Caco-2 (cell line): ENCODE results near the gene TTYH3. TPM values are rescaled to one million over a fixed set of nuclear protein-coding genes. Genes with fewer than 3 reads are reported as not detected.

ENCODE experiments used
- BruUV-seq: library from RNA; stranded (reverse); fragments of 400-500 nt; replicated peaks from 2 replicates; lab custom pipeline; 2021; lab: Mats Ljungman, UMichigan
- CTCF ChIA-PET: fragments of 300-600 bp; sonication (Branson Sonifier 250); formaldehyde crosslinking; loops from one replicate; lab custom pipeline; 2022; ENCODE audit warnings: antibody characterized with exemption; lab: Charles Lee
- POLR2A ChIA-PET: fragments of 300-600 bp; sonication (Branson Sonifier 250); formaldehyde crosslinking; loops from one replicate; lab custom pipeline; 2022; ENCODE audit warnings: antibody characterized with exemption; lab: Charles Lee
- DNase-seq, 2 experiments: peaks; one replicate each; pipeline versions ENCODE4 v3.0.0 to v3.0.0-alpha.2; 2020 to 2022
- H3K27me3 ChIP-seq: replicated peaks from 2 replicates; pipeline ENCODE4 v1.6.0; 2011; ENCODE audit warnings: low read length; ENCODE audit not compliant: control insufficient read depth, insufficient read depth
- H3K36me3 ChIP-seq: 2 replicates; pipeline ENCODE4 v1.5.1; 2011; ENCODE audit warnings: low read length; ENCODE audit not compliant: control insufficient read depth, insufficient read depth
- H3K4me1 ChIP-seq: fragments of 250-450 bp; sonication (Bioruptor Pico); 2 replicates; pipeline ENCODE4 v1.5.1; 2020; ENCODE audit warnings: mild to moderate bottlenecking
- H3K4me3 ChIP-seq: 2 replicates; pipeline ENCODE4 v1.5.1; 2011; ENCODE audit warnings: low read depth, mild to moderate bottlenecking, control low read depth, low read length
- H3K9me3 ChIP-seq: fragments of 250-450 bp; sonication (Bioruptor Pico); 2 replicates; pipeline ENCODE4 v1.5.1; 2020; ENCODE audit warnings: mild to moderate bottlenecking, moderate library complexity
- H3K27ac Mint-ChIP-seq: one replicate; pipeline ENCODE4 v1.8.0; 2022; ENCODE audit warnings: mixed read lengths; ENCODE audit not compliant: unreplicated experiment
- H3K27me3 Mint-ChIP-seq: one replicate; pipeline ENCODE4 v1.8.0; 2022; ENCODE audit warnings: mixed read lengths; ENCODE audit not compliant: insufficient read depth, unreplicated experiment
- H3K36me3 Mint-ChIP-seq: one replicate; pipeline ENCODE4 v1.8.0; 2022; ENCODE audit warnings: mild to moderate bottlenecking, mixed read lengths; ENCODE audit not compliant: insufficient read depth, unreplicated experiment
- H3K4me1 Mint-ChIP-seq: one replicate; pipeline ENCODE4 v1.8.0; 2022; ENCODE audit warnings: low read depth, mixed read lengths; ENCODE audit not compliant: unreplicated experiment
- H3K4me3 Mint-ChIP-seq: one replicate; pipeline ENCODE4 v1.8.0; 2022; ENCODE audit warnings: mild to moderate bottlenecking, moderate library complexity, mixed read lengths; ENCODE audit not compliant: unreplicated experiment
- H3K9me3 Mint-ChIP-seq: one replicate; pipeline ENCODE4 v1.8.0; 2022; ENCODE audit warnings: mixed read lengths; ENCODE audit not compliant: unreplicated experiment
- intact Hi-C: fragments of 100-400 bp; cut with micrococcal nuclease; formaldehyde crosslinking; loops from one replicate; pipeline ENCODE4 v1.10.0; 2022; ENCODE audit not compliant: unreplicated experiment
- total RNA-seq: library from RNA; stranded (reverse); gene quantifications from 2 replicates; pipeline ENCODE4 v1.2.3, GENCODE V29; 2022
- TF ChIP-seq, protein P1 (sequence below), 2 experiments: fragments of 200-600 bp in 1 of 2; IDR thresholded peaks; 1 replicate in 1 of 2; 2 replicates in 1 of 2; pipeline versions ENCODE4 v1.5.1 to v1.8.0; 2011 to 2022; ENCODE audit warnings: antibody characterized with exemption in 1 of 2, control low read depth in 1 of 2, inconsistent platforms in 1 of 2, low read depth in 1 of 2, low read length in 1 of 2, mild to moderate bottlenecking in 1 of 2, moderate library complexity in 1 of 2; ENCODE audit not compliant: insufficient read depth in 1 of 2, severe bottlenecking in 1 of 2, unreplicated experiment in 1 of 2

TTYH3 gene
- total RNA-seq, 1 experiment from 2014 or later = 57.3 TPM

- ChIA-PET CTCF (no interaction called here), POLR2A (no interaction called here)
- Histone ChIP-seq H3K9me3 (no peaks in the 10 kb centered on the region), H3K4me3 (no peak overlapping the region), H3K4me1 (peaks cover 14% of the 10 kb centered on the region), H3K36me3 (no peaks in the 10 kb centered on the region), H3K27me3 (no peaks in the 10 kb centered on the region)
- H3K4me1 Mint-ChIP-seq = peaks cover 18% of the 10 kb centered on the region
- no peaks in the 10 kb centered on the region for H3K36me3 Mint-ChIP-seq
- no peaks in the 10 kb centered on the region for H3K9me3 Mint-ChIP-seq
- TF ChIP-seq, protein P1, sequence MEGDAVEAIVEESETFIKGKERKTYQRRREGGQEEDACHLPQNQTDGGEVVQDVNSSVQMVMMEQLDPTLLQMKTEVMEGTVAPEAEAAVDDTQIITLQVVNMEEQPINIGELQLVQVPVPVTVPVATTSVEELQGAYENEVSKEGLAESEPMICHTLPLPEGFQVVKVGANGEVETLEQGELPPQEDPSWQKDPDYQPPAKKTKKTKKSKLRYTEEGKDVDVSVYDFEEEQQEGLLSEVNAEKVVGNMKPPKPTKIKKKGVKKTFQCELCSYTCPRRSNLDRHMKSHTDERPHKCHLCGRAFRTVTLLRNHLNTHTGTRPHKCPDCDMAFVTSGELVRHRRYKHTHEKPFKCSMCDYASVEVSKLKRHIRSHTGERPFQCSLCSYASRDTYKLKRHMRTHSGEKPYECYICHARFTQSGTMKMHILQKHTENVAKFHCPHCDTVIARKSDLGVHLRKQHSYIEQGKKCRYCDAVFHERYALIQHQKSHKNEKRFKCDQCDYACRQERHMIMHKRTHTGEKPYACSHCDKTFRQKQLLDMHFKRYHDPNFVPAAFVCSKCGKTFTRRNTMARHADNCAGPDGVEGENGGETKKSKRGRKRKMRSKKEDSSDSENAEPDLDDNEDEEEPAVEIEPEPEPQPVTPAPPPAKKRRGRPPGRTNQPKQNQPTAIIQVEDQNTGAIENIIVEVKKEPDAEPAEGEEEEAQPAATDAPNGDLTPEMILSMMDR (IDR thresholded peaks at IDR 0.05; ENCODE audit: insufficient read depth in 1 of 2, low read depth in 1 of 2, low read length in 1 of 2, severe bottlenecking in 1 of 2, unreplicated experiment in 1 of 2) = no peak
- intact Hi-C loops = no loop called here
- DNase-seq = no peak
- H3K4me3 Mint-ChIP-seq = no peak overlapping the region
- no peaks in the 10 kb centered on the region for H3K27me3 Mint-ChIP-seq
- BruUV-seq = no TSS peak
- no peak overlapping the region for H3K27ac Mint-ChIP-seq
These were observed 14.4 kb upstream of the TTYH3 start for GRCh38 chr7:2617325-2617905.

GRCh38 chr7:2619116-2619515, 12.7 kb upstream of the TTYH3 start:
- CTCF ChIA-PET = interaction anchor here (1.4 kb wide), 1 partner anchor 10 kb away, joined by 5 read pairs; no protein-coding TSS in a partner anchor
- TF ChIP-seq, protein P1 (IDR thresholded peaks at IDR 0.05; ENCODE audit: insufficient read depth in 1 of 2, low read depth in 1 of 2, low read length in 1 of 2, severe bottlenecking in 1 of 2, unreplicated experiment in 1 of 2) = no peak
- BruUV-seq = no TSS peak

GRCh38 chr7:2621061-2621828, 10.5 kb upstream of the TTYH3 start:
- H3K4me1 ChIP-seq = peaks cover 36% of the 10 kb centered on the region
- TF ChIP-seq, protein P1 (IDR thresholded peaks at IDR 0.05; ENCODE audit: insufficient read depth in 1 of 2, low read depth in 1 of 2, low read length in 1 of 2, severe bottlenecking in 1 of 2, unreplicated experiment in 1 of 2) = no peak
- Mint-ChIP-seq H3K27ac (peak overlapping the region; percentile 69), H3K4me1 (peaks cover 13% of the 10 kb centered on the region), H3K36me3 (no peaks in the 10 kb centered on the region), H3K27me3 (no peaks in the 10 kb centered on the region), H3K4me3 (peak overlapping the region; percentile 29), H3K9me3 (no peaks in the 10 kb centered on the region)
- peak overlapping the region; percentile 20 for H3K4me3 ChIP-seq
- no peaks in the 10 kb centered on the region for H3K27me3 ChIP-seq
- peak; percentile 57 to 84 for DNase-seq
- intact Hi-C loops = no loop called here
- H3K9me3 ChIP-seq = no peaks in the 10 kb centered on the region
- no peaks in the 10 kb centered on the region for H3K36me3 ChIP-seq
- ChIA-PET POLR2A (interaction anchor here (1.0 kb wide), 1 partner anchor 10 kb away, joined by 16 read pairs; the partner anchor contains the start of gene TTYH3), CTCF (interaction anchor here (0.8 to 1.5 kb wide), 3 partner anchors 10 to 152 kb away, joined by 3 to 4 read pairs (median 3); no protein-coding TSS in a partner anchor)
- BruUV-seq = no TSS peak

More at GRCh38 chr7:2619116-2619515, 12.7 kb upstream of the TTYH3 start:
- Histone ChIP-seq H3K36me3 (no peaks in the 10 kb centered on the region), H3K4me3 (no peak overlapping the region), H3K27me3 (no peaks in the 10 kb centered on the region), H3K9me3 (no peaks in the 10 kb centered on the region), H3K4me1 (peaks cover 30% of the 10 kb centered on the region)
- intact Hi-C loops = no loop called here
- Mint-ChIP-seq H3K9me3 (no peaks in the 10 kb centered on the region), H3K27me3 (no peaks in the 10 kb centered on the region), H3K36me3 (no peaks in the 10 kb centered on the region), H3K27ac (no peak overlapping the region), H3K4me3 (no peak overlapping the region), H3K4me1 (peaks cover 13% of the 10 kb centered on the region)
- DNase-seq = no peak
- POLR2A ChIA-PET = no interaction called here
